Prostate gland (tissue), 2 donors: Measurements from ENCODE around the gene TMEM263. TPM values are rescaled to one million over a fixed set of nuclear protein-coding genes. Genes with fewer than 3 reads are reported as not detected.
"Not testable (repeated sequence)": the region's sequence is repeated elsewhere in the genome, so short reads cannot be mapped to it uniquely, and the experiment has no call there.

Experiments
- DNase-seq: peaks from one replicate; pipeline ENCODE4 v3.0.0-alpha.2; 2019; ENCODE audit warnings: low spot score
- H3K27ac ChIP-seq, 2 donors: fragments of 200-600 bp; sonication (generic); 2 replicates each; pipeline ENCODE4 v1.5.1; 2017 to 2019
- H3K27me3 ChIP-seq: fragments of 200-600 bp; sonication (generic); replicated peaks from 2 replicates; pipeline ENCODE4 v1.5.1; 2019; ENCODE audit not compliant: insufficient read depth
- H3K36me3 ChIP-seq, 2 donors: fragments of 200-600 bp; sonication (generic); 1 replicate in 1 of 2; 2 replicates in 1 of 2; pipeline versions ENCODE4 v1.5.1 to v1.8.1; 2017 to 2019
- H3K4me1 ChIP-seq: fragments of 200-600 bp; sonication (generic); replicated peaks from 2 replicates; pipeline ENCODE4 v1.5.1; 2019
- H3K4me3 ChIP-seq, 2 donors: fragments of 200-600 bp; sonication (generic); 2 replicates each; pipeline ENCODE4 v1.5.1; 2017 to 2019
- H3K9me3 ChIP-seq: fragments of 200-600 bp; sonication (generic); 2 replicates; pipeline ENCODE4 v1.5.1; 2017
- POLR2A ChIP-seq: fragments of 450-650 bp; IDR thresholded peaks from one replicate; pipeline ENCODE4 v1.6.1; 2016; ENCODE audit warnings: antibody characterized with exemption, mild to moderate bottlenecking
- POLR2AphosphoS5 ChIP-seq: sonication (generic); formaldehyde crosslinking; IDR thresholded peaks from one replicate; pipeline ENCODE4 v1.6.1; 2017; ENCODE audit warnings: antibody characterized with exemption
- WGBS: methylation state at CpG from one replicate; pipeline ENCODE4 v1.1.5; 2018; 5-methylcytosine and 5-hydroxymethylcytosine counted together
- intact Hi-C: fragments of 100-400 bp; cut with DNase I; formaldehyde crosslinking; loops from one replicate; pipeline ENCODE4 v1.14.2; 2022
- total RNA-seq, 2 donors: library from RNA; depleted of rRNA; stranded (reverse); fragments of >200 nt; gene quantifications; one replicate each; pipeline ENCODE4 v1.1.0, GENCODE V29; 2016
- TF ChIP-seq, protein P1 (sequence below), 4 experiments: fragments of 200-600 bp in 2 of 4; fragments of 450-650 bp in 2 of 4; sonication (generic) in 2 of 4; IDR thresholded peaks; 1 replicate in 3 of 4; 2 replicates in 1 of 4; pipeline ENCODE4 v1.5.1; 2016 to 2019; ENCODE audit warnings: antibody characterized with exemption in 4 of 4, mild to moderate bottlenecking in 2 of 4, moderate library complexity in 2 of 4

Gene TMEM263
- total RNA-seq, 2 donors from 2014 or later = 41.7 to 44.4 TPM

- H3K4me3 ChIP-seq = no peak overlapping the region
- no peak overlapping the region for H3K27ac ChIP-seq
- intact Hi-C loops = no loop called here
- no peaks in the 10 kb centered on the region for H3K27me3 ChIP-seq
- no peaks in the 10 kb centered on the region for H3K36me3 ChIP-seq
- WGBS = 39% methylated on average over 2 of the region's 2 CpGs
- TF ChIP-seq, protein P1, sequence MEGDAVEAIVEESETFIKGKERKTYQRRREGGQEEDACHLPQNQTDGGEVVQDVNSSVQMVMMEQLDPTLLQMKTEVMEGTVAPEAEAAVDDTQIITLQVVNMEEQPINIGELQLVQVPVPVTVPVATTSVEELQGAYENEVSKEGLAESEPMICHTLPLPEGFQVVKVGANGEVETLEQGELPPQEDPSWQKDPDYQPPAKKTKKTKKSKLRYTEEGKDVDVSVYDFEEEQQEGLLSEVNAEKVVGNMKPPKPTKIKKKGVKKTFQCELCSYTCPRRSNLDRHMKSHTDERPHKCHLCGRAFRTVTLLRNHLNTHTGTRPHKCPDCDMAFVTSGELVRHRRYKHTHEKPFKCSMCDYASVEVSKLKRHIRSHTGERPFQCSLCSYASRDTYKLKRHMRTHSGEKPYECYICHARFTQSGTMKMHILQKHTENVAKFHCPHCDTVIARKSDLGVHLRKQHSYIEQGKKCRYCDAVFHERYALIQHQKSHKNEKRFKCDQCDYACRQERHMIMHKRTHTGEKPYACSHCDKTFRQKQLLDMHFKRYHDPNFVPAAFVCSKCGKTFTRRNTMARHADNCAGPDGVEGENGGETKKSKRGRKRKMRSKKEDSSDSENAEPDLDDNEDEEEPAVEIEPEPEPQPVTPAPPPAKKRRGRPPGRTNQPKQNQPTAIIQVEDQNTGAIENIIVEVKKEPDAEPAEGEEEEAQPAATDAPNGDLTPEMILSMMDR (IDR thresholded peaks at IDR 0.05) = no peak
- TF ChIP-seq POLR2AphosphoS5 (no peak), POLR2A (no peak)
- no peaks in the 10 kb centered on the region for H3K4me1 ChIP-seq
- DNase-seq = no peak
- H3K9me3 ChIP-seq = no peaks in the 10 kb centered on the region
Measured at GRCh38 chr12:106994579-106995220, 39.0 kb downstream of the TMEM263 start.

DNA sequence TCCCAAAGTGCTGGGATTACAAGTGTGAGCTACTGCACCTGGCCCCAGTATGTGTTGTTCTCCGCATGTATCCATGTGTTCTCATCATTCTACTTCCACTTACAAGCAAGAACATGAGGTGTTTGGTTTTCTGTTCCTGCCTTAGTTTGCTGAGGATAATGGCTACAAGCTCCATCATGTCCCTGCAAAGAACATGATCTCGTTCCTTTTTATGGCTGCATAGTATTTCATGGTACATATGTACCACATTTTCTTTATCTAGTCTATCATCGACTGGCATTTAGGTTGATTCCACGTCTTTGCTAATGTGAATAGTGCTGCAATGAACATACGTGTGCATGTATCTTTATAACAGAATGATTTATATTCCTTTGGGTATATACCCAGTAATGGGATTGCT is 40.4 kb downstream of the TMEM263 start:
- H3K9me3 ChIP-seq, H3K4me3 ChIP-seq, DNase-seq, intact Hi-C loops, H3K36me3 ChIP-seq, H3K4me1 ChIP-seq, H3K27ac ChIP-seq, H3K27me3 ChIP-seq: not testable (repeated sequence)
- WGBS = 97% methylated on average over 5 of the region's 5 CpGs

- H3K36me3 ChIP-seq = no peaks in the 10 kb centered on the region
Measured at GRCh38 chr12:106997916-106998315, 42.2 kb downstream of the TMEM263 start.

DNA sequence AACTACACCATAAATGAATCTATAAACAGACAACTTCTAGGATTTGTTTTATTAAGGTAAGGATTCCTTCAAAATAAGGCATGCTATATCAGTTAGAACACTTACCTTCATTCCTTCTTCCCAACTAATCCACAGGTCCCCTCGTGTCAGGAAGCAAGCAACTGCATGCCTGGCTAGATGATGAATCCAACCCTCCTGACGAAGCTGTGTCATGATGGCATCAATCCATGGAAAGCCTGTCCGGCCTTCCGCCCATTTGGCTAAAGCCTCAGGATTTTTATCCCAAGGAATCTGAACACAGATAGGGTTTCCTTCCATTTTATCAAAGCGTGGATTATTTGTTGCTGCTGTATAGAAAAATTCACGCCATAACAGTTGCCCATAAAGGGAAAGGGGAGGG is 43.7 kb downstream of the TMEM263 start:
- no peak overlapping the region for H3K27ac ChIP-seq
- no peaks in the 10 kb centered on the region for H3K4me1 ChIP-seq
- DNase-seq = no peak
- no peak overlapping the region for H3K4me3 ChIP-seq
- intact Hi-C loops = no loop called here
- H3K36me3 ChIP-seq = no peaks in the 10 kb centered on the region
- H3K9me3 ChIP-seq = no peaks in the 10 kb centered on the region
- TF ChIP-seq, protein P1 (IDR thresholded peaks at IDR 0.05) = no peak
- TF ChIP-seq POLR2AphosphoS5 (no peak), POLR2A (no peak)
- WGBS = 77% methylated on average over 6 of the region's 6 CpGs
- no peaks in the 10 kb centered on the region for H3K27me3 ChIP-seq

More at GRCh38 chr12:106997916-106998315, 42.2 kb downstream of the TMEM263 start:
- Histone ChIP-seq H3K4me3 (no peak overlapping the region), H3K27ac (no peak overlapping the region), H3K9me3 (no peaks in the 10 kb centered on the region), H3K27me3 (no peaks in the 10 kb centered on the region), H3K4me1 (no peaks in the 10 kb centered on the region)
- no peak for DNase-seq
- intact Hi-C loops = no loop called here
- TF ChIP-seq, protein P1 (IDR thresholded peaks at IDR 0.05) = no peak
- TF ChIP-seq POLR2A (no peak), POLR2AphosphoS5 (no peak)
- WGBS = 95% methylated on average over 1 of the region's 1 CpG

DNA sequence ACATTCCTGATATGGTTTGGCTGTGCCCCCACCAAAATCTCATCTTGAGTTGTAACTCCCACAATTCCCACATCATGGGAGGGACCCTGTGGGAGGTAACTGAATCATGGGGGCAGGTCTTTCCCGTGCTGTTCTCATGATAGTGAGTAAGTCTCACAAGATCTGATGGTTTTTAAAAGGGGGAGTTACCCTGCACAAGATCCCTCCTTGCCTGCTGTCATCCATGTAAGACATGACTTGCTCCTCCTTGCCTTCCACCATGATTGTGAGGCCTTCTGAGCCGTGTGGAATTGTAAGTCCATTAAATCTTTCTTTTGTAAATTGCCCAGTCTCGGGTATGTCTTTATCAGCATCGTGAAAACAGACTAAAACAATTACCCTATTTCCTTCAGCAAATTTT is 47.0 kb downstream of the TMEM263 start:
- WGBS = 67% methylated on average over 4 of the region's 4 CpGs
- H3K27me3 ChIP-seq, H3K36me3 ChIP-seq, intact Hi-C loops, H3K9me3 ChIP-seq, H3K4me1 ChIP-seq, H3K4me3 ChIP-seq, H3K27ac ChIP-seq, DNase-seq: not testable (repeated sequence)

DNA sequence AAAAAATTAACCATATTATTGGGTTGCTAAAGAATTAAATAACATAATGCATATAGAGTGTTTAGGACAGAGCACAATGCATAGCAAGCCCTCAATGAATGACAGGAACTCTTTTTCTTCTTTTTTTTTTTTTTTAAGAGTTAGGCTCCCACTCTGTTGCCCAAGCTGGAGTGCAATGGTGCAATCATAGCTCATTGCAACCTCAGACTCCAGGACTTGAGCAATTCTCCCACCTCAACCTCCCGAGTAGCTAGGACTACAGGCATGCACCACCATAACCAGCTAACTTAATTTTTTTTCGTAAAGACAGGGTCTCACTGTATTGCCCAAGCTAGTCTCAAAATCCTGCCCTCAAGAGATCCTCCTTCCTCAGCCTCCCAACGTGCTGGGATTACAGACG is 51.7 kb downstream of the TMEM263 start:
- H3K27ac ChIP-seq = no peak overlapping the region
- DNase-seq = no peak
- WGBS = 98% methylated on average over 4 of the region's 4 CpGs
- H3K27me3 ChIP-seq = no peaks in the 10 kb centered on the region
- no peaks in the 10 kb centered on the region for H3K36me3 ChIP-seq
- intact Hi-C loops = no loop called here
- H3K9me3 ChIP-seq = no peaks in the 10 kb centered on the region
- no peaks in the 10 kb centered on the region for H3K4me1 ChIP-seq
- no peak overlapping the region for H3K4me3 ChIP-seq
- TF ChIP-seq, protein P1 (IDR thresholded peaks at IDR 0.05) = no peak
- TF ChIP-seq POLR2AphosphoS5 (no peak), POLR2A (no peak)
